ENCODE results near the gene PRDM15. TPM values are rescaled to one million over a fixed set of nuclear protein-coding genes. Genes with fewer than 3 reads are reported as not detected.

Gene PRDM15
- total RNA-seq, 2 experiments from 2014 or later, result 10.4 to 12.0 TPM

DNA sequence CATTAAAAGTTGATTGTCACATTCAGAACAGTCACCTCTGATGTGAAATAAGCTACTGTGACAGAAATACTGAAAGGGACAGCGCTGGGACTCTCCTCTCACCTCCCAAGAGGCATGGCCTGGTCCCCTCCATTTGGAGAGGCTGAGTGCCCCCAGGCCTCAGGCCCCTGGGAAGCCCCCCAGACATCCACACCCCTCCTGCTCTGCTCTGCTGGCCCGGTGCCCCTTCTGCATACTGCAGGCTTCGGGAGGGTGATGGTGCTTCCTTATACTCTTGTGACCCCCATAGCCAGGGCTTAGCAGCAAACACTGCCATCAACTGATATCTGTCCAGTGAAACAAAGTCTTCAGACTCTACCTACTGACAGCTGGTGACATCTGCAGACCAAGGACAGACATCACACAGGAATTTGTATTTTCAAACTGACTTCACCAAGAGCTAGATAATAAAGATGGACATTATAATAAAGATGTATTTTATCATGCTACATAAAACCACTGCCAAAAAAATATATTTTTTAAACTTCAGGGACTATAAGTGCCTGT is 37.8 kb upstream of the PRDM15 start:
- POLR2A ChIA-PET, result interaction anchor here (0.7 kb wide), 1 partner anchor 12 kb away, joined by 3 read pairs; no protein-coding TSS in a partner anchor
- ATAC-seq (ENCODE audit: poor library complexity), result no peak
- no peaks in the 10 kb centered on the region for H3K9me3 Mint-ChIP-seq

DNA sequence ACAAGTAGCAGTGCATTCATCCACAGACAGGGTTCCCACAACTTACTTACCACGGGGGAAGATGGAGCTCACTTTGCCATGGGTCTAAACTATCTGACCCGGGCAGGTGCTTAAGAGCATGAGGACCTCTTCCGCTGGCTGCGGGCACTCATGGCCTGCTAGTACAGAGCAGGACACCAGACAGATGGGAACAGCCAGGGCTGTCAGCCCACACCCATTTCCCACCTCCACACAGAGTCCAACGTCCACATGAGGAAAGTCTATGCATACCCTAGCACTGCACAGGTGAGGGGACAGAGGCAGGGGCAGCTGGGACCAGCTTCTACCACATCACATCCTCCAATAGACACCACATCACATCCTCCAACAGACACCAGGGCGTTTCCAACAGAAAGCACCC is 35.8 kb upstream of the PRDM15 start:
- H3K36me3 ChIP-seq (ENCODE audit: insufficient read depth, low read length), result peaks cover 61% of the 10 kb centered on the region

More for the DNA sequence above, 37.8 kb upstream of the PRDM15 start:
- CTCF ChIA-PET, result no interaction called here
- no peak overlapping the region for H3K27ac ChIP-seq (ENCODE audit: low read depth in 1 of 2, low read length in 2 of 2)
- intact Hi-C loops (cut with DNase I, micrococcal nuclease), result no loop called here
- H3K9me3 ChIP-seq (ENCODE audit: control insufficient read depth in 1 of 2, insufficient read depth in 1 of 2, low read length in 2 of 2), result no peaks in the 10 kb centered on the region
- H3K4me1 Mint-ChIP-seq (ENCODE audit: low read depth), result peaks cover 6% of the 10 kb centered on the region
- H3K36me3 ChIP-seq (ENCODE audit: insufficient read depth, low read length), result peaks cover 53% of the 10 kb centered on the region
- H3K27me3 Mint-ChIP-seq, result no peaks in the 10 kb centered on the region
- peaks cover 51% of the 10 kb centered on the region for H3K36me3 Mint-ChIP-seq (ENCODE audit: low read depth)
- no peak for DNase-seq
- TF ChIP-seq, protein P1, sequence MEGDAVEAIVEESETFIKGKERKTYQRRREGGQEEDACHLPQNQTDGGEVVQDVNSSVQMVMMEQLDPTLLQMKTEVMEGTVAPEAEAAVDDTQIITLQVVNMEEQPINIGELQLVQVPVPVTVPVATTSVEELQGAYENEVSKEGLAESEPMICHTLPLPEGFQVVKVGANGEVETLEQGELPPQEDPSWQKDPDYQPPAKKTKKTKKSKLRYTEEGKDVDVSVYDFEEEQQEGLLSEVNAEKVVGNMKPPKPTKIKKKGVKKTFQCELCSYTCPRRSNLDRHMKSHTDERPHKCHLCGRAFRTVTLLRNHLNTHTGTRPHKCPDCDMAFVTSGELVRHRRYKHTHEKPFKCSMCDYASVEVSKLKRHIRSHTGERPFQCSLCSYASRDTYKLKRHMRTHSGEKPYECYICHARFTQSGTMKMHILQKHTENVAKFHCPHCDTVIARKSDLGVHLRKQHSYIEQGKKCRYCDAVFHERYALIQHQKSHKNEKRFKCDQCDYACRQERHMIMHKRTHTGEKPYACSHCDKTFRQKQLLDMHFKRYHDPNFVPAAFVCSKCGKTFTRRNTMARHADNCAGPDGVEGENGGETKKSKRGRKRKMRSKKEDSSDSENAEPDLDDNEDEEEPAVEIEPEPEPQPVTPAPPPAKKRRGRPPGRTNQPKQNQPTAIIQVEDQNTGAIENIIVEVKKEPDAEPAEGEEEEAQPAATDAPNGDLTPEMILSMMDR (IDR thresholded peaks at IDR 0.05), result no peak
- no peaks in the 10 kb centered on the region for H3K4me1 ChIP-seq (ENCODE audit: insufficient read depth, low read length)
- no peak overlapping the region for H3K4me3 ChIP-seq (ENCODE audit: low read length)
- no peaks in the 10 kb centered on the region for H3K27me3 ChIP-seq (ENCODE audit: control insufficient read depth in 1 of 2, insufficient read depth in 2 of 2, low read length in 2 of 2)
- no peak overlapping the region for H3K4me3 Mint-ChIP-seq
- H3K27ac Mint-ChIP-seq, result no peak overlapping the region

DNA sequence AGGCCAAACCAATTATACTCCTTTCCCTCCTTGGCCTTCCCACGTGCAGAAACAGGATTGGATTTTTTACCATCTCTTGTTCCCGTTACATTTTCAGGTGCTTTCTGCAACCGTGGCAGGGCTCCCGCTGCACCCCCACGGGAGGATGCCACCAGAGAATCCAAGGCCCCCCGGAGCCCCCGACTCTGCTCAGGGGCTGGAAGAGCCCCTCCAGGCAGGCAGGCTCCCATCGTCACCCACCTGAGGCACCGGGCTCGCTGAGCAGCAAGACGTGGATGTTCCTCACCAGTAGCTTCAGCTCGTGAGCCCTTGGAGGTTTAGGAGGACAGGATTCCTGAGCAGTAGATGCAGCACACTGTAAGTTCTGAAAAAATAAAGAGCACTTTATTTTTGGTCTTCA is 35.2 kb upstream of the PRDM15 start:
- H3K36me3 ChIP-seq (ENCODE audit: insufficient read depth, low read length), result peaks cover 59% of the 10 kb centered on the region

More for the DNA sequence above, 35.8 kb upstream of the PRDM15 start:
- Histone ChIP-seq H3K4me1 (ENCODE audit: insufficient read depth, low read length) (no peaks in the 10 kb centered on the region), H3K27me3 (ENCODE audit: control insufficient read depth in 1 of 2, insufficient read depth in 2 of 2, low read length in 2 of 2) (no peaks in the 10 kb centered on the region), H3K4me3 (ENCODE audit: low read length) (no peak overlapping the region), H3K27ac (ENCODE audit: low read depth in 1 of 2, low read length in 2 of 2) (no peak overlapping the region), H3K9me3 (ENCODE audit: control insufficient read depth in 1 of 2, insufficient read depth in 1 of 2, low read length in 2 of 2) (no peaks in the 10 kb centered on the region)
- Mint-ChIP-seq H3K9me3 (no peaks in the 10 kb centered on the region), H3K36me3 (ENCODE audit: low read depth) (peaks cover 68% of the 10 kb centered on the region), H3K4me3 (no peak overlapping the region), H3K27ac (no peak overlapping the region), H3K4me1 (ENCODE audit: low read depth) (no peaks in the 10 kb centered on the region), H3K27me3 (no peaks in the 10 kb centered on the region)
- POLR2A ChIA-PET, result no interaction called here
- TF ChIP-seq, protein P1 (IDR thresholded peaks at IDR 0.05), result no peak
- ATAC-seq (ENCODE audit: poor library complexity) (no peak), DNase-seq (no peak)
- intact Hi-C loops (cut with DNase I, micrococcal nuclease), result no loop called here
- CTCF ChIA-PET, result no interaction called here

More for the DNA sequence above, 35.2 kb upstream of the PRDM15 start:
- TF ChIP-seq, protein P1 (IDR thresholded peaks at IDR 0.05), result no peak
- H3K27me3 ChIP-seq (ENCODE audit: control insufficient read depth in 1 of 2, insufficient read depth in 2 of 2, low read length in 2 of 2), result no peaks in the 10 kb centered on the region
- no peak overlapping the region for H3K4me3 Mint-ChIP-seq
- H3K36me3 Mint-ChIP-seq (ENCODE audit: low read depth), result peaks cover 75% of the 10 kb centered on the region
- ATAC-seq (ENCODE audit: poor library complexity) (no peak), DNase-seq (no peak)
- H3K27ac Mint-ChIP-seq, result no peak overlapping the region
- H3K4me1 ChIP-seq (ENCODE audit: insufficient read depth, low read length), result no peaks in the 10 kb centered on the region
- intact Hi-C loops (cut with DNase I, micrococcal nuclease), result no loop called here
- POLR2A ChIA-PET, result no interaction called here
- no peaks in the 10 kb centered on the region for H3K9me3 ChIP-seq (ENCODE audit: control insufficient read depth in 1 of 2, insufficient read depth in 1 of 2, low read length in 2 of 2)
- no peaks in the 10 kb centered on the region for H3K27me3 Mint-ChIP-seq
- no peaks in the 10 kb centered on the region for H3K4me1 Mint-ChIP-seq (ENCODE audit: low read depth)
- CTCF ChIA-PET, result interaction anchor here (0.7 kb wide), 1 partner anchor 631 kb away, joined by 3 read pairs; no protein-coding TSS in a partner anchor
- no peak overlapping the region for H3K4me3 ChIP-seq (ENCODE audit: low read length)
- no peaks in the 10 kb centered on the region for H3K9me3 Mint-ChIP-seq
- no peak overlapping the region for H3K27ac ChIP-seq (ENCODE audit: low read depth in 1 of 2, low read length in 2 of 2)
